Spleen (tissue), 11 donors: ENCODE results near the gene APOL4. TPM values are rescaled to one million over a fixed set of nuclear protein-coding genes. Genes with fewer than 3 reads are reported as not detected.

Experiments
- DNase-seq: peaks from one replicate; pipeline ENCODE4 v3.0.0-alpha.2; 2020
- H3K27ac ChIP-seq, 8 donors: fragments of 200-600 bp; sonication (generic) in 7 of 8; 1 replicate in 4 of 8; 2 replicates in 4 of 8; pipeline versions ENCODE4 v1.5.0 to v1.8.0; 2016 to 2021; ENCODE audit warnings: inconsistent platforms in 4 of 8, mild to moderate bottlenecking in 4 of 8, moderate library complexity in 1 of 8
- H3K27me3 ChIP-seq, 7 donors: fragments of 200-600 bp; sonication (generic) in 6 of 7; replicated peaks in 1 of 7; 1 replicate in 4 of 7; 2 replicates in 3 of 7; pipeline versions ENCODE4 v1.5.0 to v1.8.0; 2016 to 2021; ENCODE audit warnings: inconsistent platforms in 3 of 7, mild to moderate bottlenecking in 1 of 7
- H3K36me3 ChIP-seq, 6 donors: fragments of 200-600 bp; sonication (generic) in 5 of 6; 1 replicate in 4 of 6; 2 replicates in 2 of 6; pipeline versions ENCODE4 v1.5.0 to v1.8.0; 2016 to 2021; ENCODE audit warnings: inconsistent platforms in 2 of 6
- H3K4me1 ChIP-seq, 6 donors: fragments of 200-600 bp; sonication (generic) in 5 of 6; 1 replicate in 3 of 6; 2 replicates in 3 of 6; pipeline versions ENCODE4 v1.5.0 to v1.8.0; 2016 to 2021; ENCODE audit warnings: inconsistent platforms in 3 of 6
- H3K4me3 ChIP-seq, 8 donors: fragments of 200-600 bp; sonication (generic) in 7 of 8; 1 replicate in 4 of 8; 2 replicates in 4 of 8; pipeline versions ENCODE4 v1.5.0 to v1.8.0; 2016 to 2021; ENCODE audit warnings: inconsistent platforms in 4 of 8, mild to moderate bottlenecking in 4 of 8, moderate library complexity in 2 of 8
- H3K9me3 ChIP-seq, 8 donors: fragments of 200-600 bp; sonication (generic) in 7 of 8; 1 replicate in 4 of 8; 2 replicates in 4 of 8; pipeline versions ENCODE4 v1.5.0 to v1.8.0; 2016 to 2021; ENCODE audit warnings: inconsistent platforms in 4 of 8
- CTCF ChIP-seq, 11 experiments: fragments of 200-600 bp in 7 of 11; fragments of 450-650 bp in 4 of 11; sonication (generic) in 4 of 11; IDR thresholded peaks in 8 of 11; conservative IDR thresholded peaks in 3 of 11; 1 replicate in 7 of 11; 2 replicates in 4 of 11; pipeline versions ENCODE4 v1.4.0 to v1.8.0; 2016 to 2021; ENCODE audit warnings: antibody characterized with exemption in 11 of 11, inconsistent platforms in 4 of 11, mild to moderate bottlenecking in 1 of 11
- POLR2A ChIP-seq, 3 donors: fragments of 450-650 bp; IDR thresholded peaks; one replicate each; pipeline ENCODE4 v1.5.1; 2017; ENCODE audit warnings: antibody characterized with exemption in 3 of 3, mild to moderate bottlenecking in 1 of 3
- POLR2AphosphoS5 ChIP-seq, 3 donors: sonication (generic); formaldehyde crosslinking; IDR thresholded peaks; one replicate each; pipeline ENCODE4 v1.5.1; 2017; ENCODE audit warnings: antibody characterized with exemption in 3 of 3
- WGBS, 5 donors: extraction: QIAGEN DNeasy Blood & Tissue Kit in 3 of 5; methylation state at CpG; one replicate each; pipeline versions ENCODE4 v1.1.5 to v1.1.7; 2013 to 2018; 5-methylcytosine and 5-hydroxymethylcytosine counted together
- intact Hi-C: fragments of 100-400 bp; cut with DNase I; formaldehyde crosslinking; loops from one replicate; pipeline ENCODE4 v1.15.0; 2023; ENCODE audit warnings: low total_unique reads
- polyA plus RNA-seq, 3 donors: library from polyadenylated mRNA; stranded (reverse); fragments of 200-250 nt; gene quantifications; one replicate each; pipeline ENCODE4 v1.2.1, GENCODE V29; 2013
- total RNA-seq, 7 donors: library from RNA; depleted of rRNA in 3 of 7; stranded (reverse); fragments of >200 nt in 3 of 7; fragmentation: NEBNext Ultra II Directional in 4 of 7; extraction: Animal tissue kit (Norgen Biotek cat#: 25700) in 4 of 7; gene quantifications; one replicate each; pipeline versions ENCODE4 v1.1.0 to v1.2.1, GENCODE V29; 2016 to 2021
- donor health status: healthy with polysubstance abuse.
- donor health status: DM: no; HTN: no; CAD: no; lungs with moderate emphysema.
- donor health status: DM: no; HTN: no; CAD: no.
- donor health status: Bipolar disorder and iron deficiency.
- donor health status: healthy.
- donor health status: DM: no; HTN: no; CAD: no.
- donor health status: DM: yes; HTN: yes; CAD: no.

The APOL4 gene
- total and polyA plus RNA-seq, 10 donors, result 2.5 to 14.4 (median 3.9) TPM; not detected in 1

- no peaks in the 10 kb centered on the region for H3K27me3 ChIP-seq
- TF ChIP-seq POLR2A (IDR thresholded peaks at IDR 0.05) (no peak), CTCF (IDR thresholded peaks at IDR 0.05 in 8 of 11, conservative IDR thresholded peaks at IDR 0.05 in 3 of 11) (no peak), POLR2AphosphoS5 (IDR thresholded peaks at IDR 0.05) (no peak)
- H3K4me1 ChIP-seq, result peaks cover 5 to 37% (median 27%) of the 10 kb centered on the region in 6 donors
- intact Hi-C loops, result loop anchor here (10.0 kb wide), 1 partner anchor 76 kb away; no protein-coding TSS in a partner anchor
- H3K36me3 ChIP-seq, result no peaks in the 10 kb centered on the region
- peak overlapping the region in 1 of 8 donors; percentile 44 for H3K27ac ChIP-seq
- DNase-seq, result no peak
- no peaks in the 10 kb centered on the region for H3K9me3 ChIP-seq
- H3K4me3 ChIP-seq, result no peak overlapping the region
- 84 to 92% (median 87%) methylated on average over 3 of the region's 3 CpGs for WGBS, 5 donors
Measured at GRCh38 chr22:36198536-36198935, 3.1 kb downstream of the APOL4 start.

GRCh38 chr22:36197514-36198146 is 4.0 kb downstream of the APOL4 start:
- no peaks in the 10 kb centered on the region for H3K9me3 ChIP-seq
- 38 to 50% (median 45%) methylated on average over 8 of the region's 8 CpGs for WGBS, 5 donors
- DNase-seq, result no peak
- no peak overlapping the region for H3K4me3 ChIP-seq
- peak overlapping the region in 4 of 8 donors; percentile 8 to 49 (median 45) for H3K27ac ChIP-seq
- no peaks in the 10 kb centered on the region for H3K27me3 ChIP-seq
- peaks cover 5 to 37% (median 27%) of the 10 kb centered on the region in 6 donors for H3K4me1 ChIP-seq
- no peaks in the 10 kb centered on the region for H3K36me3 ChIP-seq
- no peak for TF ChIP-seq CTCF (IDR thresholded peaks at IDR 0.05 in 8 of 11, conservative IDR thresholded peaks at IDR 0.05 in 3 of 11)
- TF ChIP-seq POLR2AphosphoS5 (IDR thresholded peaks at IDR 0.05), result no peak
- no peak for TF ChIP-seq POLR2A (IDR thresholded peaks at IDR 0.05)
- intact Hi-C loops, result loop anchor here (10.0 kb wide), 1 partner anchor 77 kb away; no protein-coding TSS in a partner anchor

DNA sequence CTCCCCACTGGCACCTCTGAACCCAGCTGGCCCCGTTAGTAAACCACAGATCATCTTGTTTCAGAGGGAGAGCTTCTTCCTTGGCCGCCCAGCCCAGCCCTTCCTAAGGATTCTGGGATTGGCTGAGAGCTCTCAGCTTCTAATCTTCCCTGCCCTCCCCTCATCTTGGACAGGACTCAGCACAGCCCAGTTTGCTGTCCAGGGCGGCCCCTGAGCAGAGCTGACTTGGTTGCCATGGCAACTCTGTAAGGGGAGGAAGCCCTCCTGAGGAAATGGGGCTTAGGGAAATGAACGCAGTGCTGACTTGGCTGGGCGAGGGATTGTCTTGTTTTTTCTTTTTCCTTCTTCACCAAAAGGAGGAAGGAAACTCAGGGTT is 4.6 kb downstream of the APOL4 start:
- no peak for DNase-seq
- 10 to 19% (median 13%) methylated on average over 4 to 5 of the region's 5 CpGs for WGBS, 5 donors
- intact Hi-C loops, result loop anchor here (10.0 kb wide), 1 partner anchor 78 kb away; no protein-coding TSS in a partner anchor

More for the DNA sequence above, 4.6 kb downstream of the APOL4 start:
- Histone ChIP-seq H3K4me1 (peaks cover 5 to 36% (median 25%) of the 10 kb centered on the region in 6 donors), H3K9me3 (no peaks in the 10 kb centered on the region), H3K36me3 (no peaks in the 10 kb centered on the region), H3K27me3 (no peaks in the 10 kb centered on the region), H3K27ac (peak overlapping the region in 4 of 8 donors; percentile 1 to 49 (median 26)), H3K4me3 (no peak overlapping the region)
- no peak for TF ChIP-seq POLR2AphosphoS5 (IDR thresholded peaks at IDR 0.05)
- no peak for TF ChIP-seq POLR2A (IDR thresholded peaks at IDR 0.05)
- TF ChIP-seq CTCF (IDR thresholded peaks at IDR 0.05 in 8 of 11, conservative IDR thresholded peaks at IDR 0.05 in 3 of 11), result no peak
